GM18505 (cell line): Measurements from ENCODE around the gene RASGRP2.

Experiments
- ATAC-seq: cut with Tn5 transposase; IDR thresholded peaks from one replicate; pipeline ENCODE4 v1.9.1; 2021; ENCODE audit not compliant: unreplicated experiment
- POLR2A ChIP-seq: IDR thresholded peaks from 4 replicates; pipeline ENCODE4 v1.6.1; 2011; ENCODE audit warnings: borderline replicate concordance; ENCODE audit not compliant: insufficient read depth, insufficient read length; ENCODE audit errors: extremely low read depth

RASGRP2 gene

GRCh38 chr11:64720167-64720566, 23.8 kb downstream of the RASGRP2 start:
- no peak for ATAC-seq
- TF ChIP-seq POLR2A: no peak

- ATAC-seq: no peak
- no peak for TF ChIP-seq POLR2A
Measured at GRCh38 chr11:64719406-64719805, 24.5 kb downstream of the RASGRP2 start.

DNA sequence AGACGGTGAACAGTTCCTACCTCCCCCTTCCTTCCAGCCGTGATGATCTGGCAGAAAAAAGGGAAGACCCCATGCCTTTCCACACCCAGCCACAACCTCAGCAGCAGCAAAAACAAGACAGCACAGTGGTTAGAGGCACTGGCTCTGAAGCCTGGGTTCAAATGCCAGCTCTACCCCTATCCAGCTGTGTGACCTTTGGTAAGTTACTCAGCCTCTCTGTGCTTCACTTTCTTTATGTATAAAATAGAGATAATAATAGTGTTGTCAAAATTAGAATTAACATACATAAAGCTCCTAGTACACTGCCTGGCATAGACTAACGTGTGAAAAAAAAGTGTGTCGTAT, 25.2 kb downstream of the RASGRP2 start:
- no peak for ATAC-seq
- TF ChIP-seq POLR2A: no peak

DNA sequence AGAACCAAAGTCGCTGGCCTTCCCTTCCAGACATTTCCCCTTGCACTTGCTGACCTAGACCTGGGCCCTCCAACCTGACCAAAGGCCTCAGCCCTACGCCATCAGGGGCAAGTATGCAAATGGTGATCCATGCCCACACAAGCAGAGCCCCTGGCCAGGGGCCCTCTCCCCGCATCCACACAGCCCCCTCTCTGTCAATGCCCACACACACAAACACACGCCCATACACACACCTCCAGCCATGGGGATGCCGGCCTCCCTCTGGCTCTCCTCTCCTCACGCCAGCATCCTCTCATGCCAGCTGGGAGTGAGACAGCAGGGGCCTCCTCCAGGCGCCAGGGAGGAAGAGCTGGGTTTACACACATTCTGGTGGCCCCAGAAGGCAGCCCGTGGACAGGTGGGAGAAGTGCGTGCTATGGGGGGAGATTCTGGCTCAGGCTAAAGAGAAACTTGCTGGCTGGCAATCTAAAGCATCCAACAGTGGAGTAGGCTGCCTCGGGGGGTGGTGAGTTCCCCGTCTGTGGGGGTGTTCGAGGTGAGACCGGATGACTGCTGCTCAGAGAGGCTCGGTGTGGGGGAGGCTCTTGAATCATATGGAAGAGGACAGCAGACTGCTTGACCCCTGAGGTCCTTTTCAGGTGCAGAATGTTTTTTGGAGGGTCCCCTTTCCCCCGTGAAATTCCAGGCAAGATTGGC, 25.7 kb downstream of the RASGRP2 start:
- TF ChIP-seq POLR2A: no peak
- no peak for ATAC-seq

- no peak for TF ChIP-seq POLR2A
Measured at GRCh38 chr11:64717268-64717578, 26.7 kb downstream of the RASGRP2 start.

GRCh38 chr11:64716473-64717267, 27.3 kb downstream of the RASGRP2 start:
- ATAC-seq: no peak
- TF ChIP-seq POLR2A: no peak

More at GRCh38 chr11:64717268-64717578, 26.7 kb downstream of the RASGRP2 start:
- no peak for ATAC-seq

DNA sequence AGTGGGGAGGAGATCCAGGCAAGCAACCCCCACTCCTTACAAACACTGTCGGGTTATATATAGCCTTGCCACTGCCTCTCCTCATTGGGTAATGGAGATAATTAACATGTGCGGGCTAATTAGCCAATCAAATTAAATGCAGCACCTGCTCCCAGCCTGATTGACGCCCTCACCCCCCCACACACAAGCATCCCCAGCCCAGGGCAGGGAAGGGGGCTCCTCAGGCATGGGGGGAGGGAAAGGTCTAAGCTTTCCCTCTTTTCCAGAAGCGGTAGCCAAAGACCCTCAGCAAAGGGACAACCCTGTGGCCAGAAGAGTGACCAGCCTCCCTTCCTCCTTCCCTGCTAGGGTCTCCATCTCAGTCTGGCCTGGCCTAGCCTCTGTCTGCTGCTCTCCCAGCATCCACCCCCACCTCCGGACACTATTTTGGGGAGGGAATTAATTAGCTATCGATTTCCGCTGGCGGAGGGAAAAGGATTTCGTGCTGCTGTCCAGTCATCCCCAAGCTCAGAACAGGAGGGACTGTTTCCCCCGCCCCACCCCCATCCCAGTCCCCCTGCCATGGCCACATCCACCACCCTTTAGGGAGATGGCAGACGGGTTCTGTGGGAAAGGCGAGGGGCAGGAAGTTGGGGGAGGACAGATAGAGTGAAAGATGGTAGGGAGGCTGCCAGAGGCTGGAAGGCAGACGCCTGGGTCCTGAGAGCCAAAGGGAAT, 28.0 kb downstream of the RASGRP2 start:
- TF ChIP-seq POLR2A: no peak

DNA sequence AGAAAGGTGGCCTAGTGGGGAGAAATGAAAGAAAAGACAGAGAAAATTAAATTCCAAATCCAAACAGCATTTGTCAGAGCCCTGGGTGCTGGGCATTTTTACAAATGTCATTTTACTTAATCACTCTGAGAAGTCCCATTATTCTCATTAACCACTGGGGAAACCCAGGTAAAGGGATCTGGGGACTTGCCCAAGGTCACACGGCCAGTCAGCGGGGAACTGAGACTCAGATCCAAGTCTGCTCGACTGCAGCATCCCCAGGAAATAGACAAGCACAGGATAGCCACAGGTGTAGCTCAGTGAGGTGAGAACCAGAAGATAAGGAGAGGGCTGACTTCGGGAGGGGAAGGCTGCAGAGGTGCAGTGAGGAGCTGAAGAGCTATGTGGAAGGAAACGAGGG, 28.8 kb downstream of the RASGRP2 start:
- ATAC-seq: no peak

More for the DNA sequence above, 28.0 kb downstream of the RASGRP2 start:
- no peak for ATAC-seq

DNA sequence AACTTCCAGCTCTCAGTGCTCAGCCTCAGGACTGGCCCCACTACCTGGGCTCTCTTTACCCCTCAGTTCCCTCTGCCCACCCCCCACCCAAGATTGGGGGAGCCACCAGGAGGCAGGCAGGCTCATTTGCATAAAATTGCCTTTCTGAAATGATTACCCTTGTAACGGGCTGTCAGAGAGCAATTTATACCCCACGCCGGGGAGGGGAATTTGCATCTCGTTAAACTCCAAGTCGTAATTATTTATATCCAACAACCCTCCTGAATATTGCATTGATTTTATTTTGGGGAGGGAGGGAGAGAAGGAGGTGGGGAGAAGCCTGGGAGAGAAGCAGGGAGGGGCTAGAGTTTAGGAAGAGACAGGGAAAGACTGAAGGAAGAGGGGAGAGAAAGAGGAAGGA, 29.3 kb downstream of the RASGRP2 start:
- ATAC-seq: no peak
- TF ChIP-seq POLR2A: no peak

More for the DNA sequence above, 28.8 kb downstream of the RASGRP2 start:
- TF ChIP-seq POLR2A: no peak

GRCh38 chr11:64713781-64714363, 30.1 kb downstream of the RASGRP2 start:
- TF ChIP-seq POLR2A: no peak
- ATAC-seq: no peak

GRCh38 chr11:64713016-64713707, 30.8 kb downstream of the RASGRP2 start:
- ATAC-seq: no peak
- TF ChIP-seq POLR2A: no peak

GRCh38 chr11:64712430-64713015, 31.4 kb downstream of the RASGRP2 start:
- ATAC-seq: no peak
- no peak for TF ChIP-seq POLR2A
